ENCODE results near the gene FFAR3. TPM values are rescaled to one million over a fixed set of nuclear protein-coding genes. Genes with fewer than 3 reads are reported as not detected.

The FFAR3 gene
- total RNA-seq, 6 experiments from 2014 or later, result not detected

- H3K36me3 Mint-ChIP-seq (ENCODE audit: low read depth), result no peaks in the 10 kb centered on the region
- no peaks in the 10 kb centered on the region for H3K4me1 Mint-ChIP-seq (ENCODE audit: low read depth)
- H3K9me3 Mint-ChIP-seq, result no peaks in the 10 kb centered on the region
- no peak overlapping the region for H3K4me3 Mint-ChIP-seq
- TF ChIP-seq, protein P1, sequence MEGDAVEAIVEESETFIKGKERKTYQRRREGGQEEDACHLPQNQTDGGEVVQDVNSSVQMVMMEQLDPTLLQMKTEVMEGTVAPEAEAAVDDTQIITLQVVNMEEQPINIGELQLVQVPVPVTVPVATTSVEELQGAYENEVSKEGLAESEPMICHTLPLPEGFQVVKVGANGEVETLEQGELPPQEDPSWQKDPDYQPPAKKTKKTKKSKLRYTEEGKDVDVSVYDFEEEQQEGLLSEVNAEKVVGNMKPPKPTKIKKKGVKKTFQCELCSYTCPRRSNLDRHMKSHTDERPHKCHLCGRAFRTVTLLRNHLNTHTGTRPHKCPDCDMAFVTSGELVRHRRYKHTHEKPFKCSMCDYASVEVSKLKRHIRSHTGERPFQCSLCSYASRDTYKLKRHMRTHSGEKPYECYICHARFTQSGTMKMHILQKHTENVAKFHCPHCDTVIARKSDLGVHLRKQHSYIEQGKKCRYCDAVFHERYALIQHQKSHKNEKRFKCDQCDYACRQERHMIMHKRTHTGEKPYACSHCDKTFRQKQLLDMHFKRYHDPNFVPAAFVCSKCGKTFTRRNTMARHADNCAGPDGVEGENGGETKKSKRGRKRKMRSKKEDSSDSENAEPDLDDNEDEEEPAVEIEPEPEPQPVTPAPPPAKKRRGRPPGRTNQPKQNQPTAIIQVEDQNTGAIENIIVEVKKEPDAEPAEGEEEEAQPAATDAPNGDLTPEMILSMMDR (IDR thresholded peaks at IDR 0.05), result no peak
- DNase-seq, result no peak
- no peak overlapping the region for H3K27ac Mint-ChIP-seq
- peaks cover 8% of the 10 kb centered on the region; the same call in 1 of the 2 replicates for H3K27me3 Mint-ChIP-seq (ENCODE audit: insufficient read depth)
Observed at GRCh38 chr19:35395382-35396199, 37.3 kb downstream of the FFAR3 start.

GRCh38 chr19:35396240-35396885 lies 38.1 kb downstream of the FFAR3 start:
- no peak for DNase-seq
- no peak overlapping the region for H3K27ac Mint-ChIP-seq
- H3K4me3 Mint-ChIP-seq, result no peak overlapping the region
- H3K36me3 Mint-ChIP-seq (ENCODE audit: low read depth), result no peaks in the 10 kb centered on the region
- TF ChIP-seq, protein P1 (IDR thresholded peaks at IDR 0.05), result no peak
- no peaks in the 10 kb centered on the region for H3K9me3 Mint-ChIP-seq
- H3K27me3 Mint-ChIP-seq (ENCODE audit: insufficient read depth), result peaks cover 8% of the 10 kb centered on the region; the same call in 1 of the 2 replicates
- no peaks in the 10 kb centered on the region for H3K4me1 Mint-ChIP-seq (ENCODE audit: low read depth)

DNA sequence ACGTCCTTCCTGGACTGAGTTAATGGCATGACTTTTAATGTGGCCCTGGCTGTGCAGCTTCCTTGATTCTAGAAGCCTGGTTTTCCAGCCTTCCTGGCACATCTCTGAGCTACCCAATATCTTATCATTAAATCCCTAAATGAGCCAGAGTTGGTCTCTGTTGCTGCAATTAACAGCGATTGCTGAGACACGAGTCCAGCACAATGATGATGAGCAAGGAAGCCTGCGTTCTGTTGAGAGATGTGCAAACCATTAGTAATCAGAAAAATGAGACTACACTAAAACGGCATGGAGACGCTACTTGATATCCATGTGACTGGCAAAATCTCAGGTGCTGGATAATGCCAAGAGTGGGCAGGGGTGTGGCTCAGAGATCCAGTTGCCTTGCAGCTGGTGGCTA lies 38.8 kb downstream of the FFAR3 start:
- no peaks in the 10 kb centered on the region for H3K9me3 Mint-ChIP-seq
- H3K4me3 Mint-ChIP-seq, result no peak overlapping the region
- H3K27ac Mint-ChIP-seq, result no peak overlapping the region
- DNase-seq, result no peak
- H3K27me3 Mint-ChIP-seq (ENCODE audit: insufficient read depth), result peaks cover 8% of the 10 kb centered on the region; the same call in 1 of the 2 replicates
- no peaks in the 10 kb centered on the region for H3K4me1 Mint-ChIP-seq (ENCODE audit: low read depth)
- TF ChIP-seq, protein P1 (IDR thresholded peaks at IDR 0.05), result no peak
- H3K36me3 Mint-ChIP-seq (ENCODE audit: low read depth), result no peaks in the 10 kb centered on the region

DNA sequence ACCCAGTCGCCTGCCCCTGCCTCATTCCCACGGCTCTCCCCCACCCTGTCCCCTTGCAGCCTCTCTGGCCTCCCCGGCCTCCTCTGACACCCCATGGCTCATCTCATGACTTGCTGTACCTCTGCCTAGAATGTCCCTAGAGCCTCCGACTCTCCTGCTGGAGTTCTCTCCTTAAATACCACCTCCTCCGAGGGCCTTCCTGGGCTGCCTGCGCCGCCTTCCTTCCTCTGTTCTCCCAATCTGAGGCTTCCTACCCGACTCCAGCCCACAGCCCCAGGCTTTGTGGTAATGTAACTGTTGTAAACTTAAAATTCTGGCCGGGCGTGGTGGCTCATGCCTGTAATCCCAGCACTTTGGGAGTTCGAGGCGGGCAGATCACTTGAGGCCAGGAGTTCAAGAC lies 40.3 kb downstream of the FFAR3 start:
- Mint-ChIP-seq H3K4me1 (ENCODE audit: low read depth) (no peaks in the 10 kb centered on the region), H3K4me3 (no peak overlapping the region), H3K27ac (no peak overlapping the region), H3K27me3 (ENCODE audit: insufficient read depth) (peaks cover 8% of the 10 kb centered on the region; the same call in 1 of the 2 replicates), H3K36me3 (ENCODE audit: low read depth) (no peaks in the 10 kb centered on the region), H3K9me3 (no peaks in the 10 kb centered on the region)
- no peak for DNase-seq
- TF ChIP-seq, protein P1 (IDR thresholded peaks at IDR 0.05), result no peak

- H3K36me3 Mint-ChIP-seq (ENCODE audit: low read depth), result no peaks in the 10 kb centered on the region
- DNase-seq, result no peak
- TF ChIP-seq, protein P1 (IDR thresholded peaks at IDR 0.05), result no peak
- no peak overlapping the region for H3K27ac Mint-ChIP-seq
- peaks cover 8% of the 10 kb centered on the region; the same call in 1 of the 2 replicates for H3K27me3 Mint-ChIP-seq (ENCODE audit: insufficient read depth)
- H3K4me1 Mint-ChIP-seq (ENCODE audit: low read depth), result no peaks in the 10 kb centered on the region
- H3K4me3 Mint-ChIP-seq, result no peak overlapping the region
- no peaks in the 10 kb centered on the region for H3K9me3 Mint-ChIP-seq
Observed at GRCh38 chr19:35399231-35399630, 41.0 kb downstream of the FFAR3 start.
